Measurements from ENCODE around the gene NKAPD1. TPM values are rescaled to one million over a fixed set of nuclear protein-coding genes. Genes with fewer than 3 reads are reported as not detected.

The NKAPD1 gene
- total and polyA plus RNA-seq, 2 of the 13 experiments (the other 11 are each of a cell fraction or from before 2014, with no cell fraction given), result 11.2 to 22.5 TPM

- ChIA-PET CTCF (ENCODE audit: low intra/inter-chr PET ratio, low total read pairs) (no interaction called here), POLR2A (interaction anchor here (0.8 kb wide), 1 partner anchor 32 kb away, joined by 3 read pairs; no protein-coding TSS in a partner anchor)
- BruUV-seq (replicated peaks), result no TSS peak
- H3K4me3 ChIP-seq (replicated peaks in 1 of 3; ENCODE audit: insufficient read depth in 1 of 3, low read depth in 2 of 3, low read length in 3 of 3), result no peak overlapping the region
- no peaks in the 10 kb centered on the region for H3K27me3 ChIP-seq (ENCODE audit: control insufficient read depth in 1 of 2, insufficient read depth in 2 of 2, low read length in 2 of 2)
- TF ChIP-seq ZBTB20 (CRISPR knock-in tag; IDR thresholded peaks at IDR 0.05; ENCODE audit: borderline replicate concordance, low read depth) (no peak), SP140L (CRISPR knock-in tag; IDR thresholded peaks at IDR 0.05; ENCODE audit: borderline replicate concordance) (no peak), PHB2 (IDR thresholded peaks at IDR 0.05; ENCODE audit: partially characterized antibody) (no peak), YY1 (IDR thresholded peaks at IDR 0.05; ENCODE audit: insufficient read depth, insufficient replicate concordance, low read depth, low read length) (no peak), EEA1 (CRISPR knock-in tag; IDR thresholded peaks at IDR 0.05; ENCODE audit: borderline replicate concordance) (no peak), ZHX1 (CRISPR knock-in tag; IDR thresholded peaks at IDR 0.05; ENCODE audit: low read depth) (no peak), GZF1 (CRISPR knock-in tag; IDR thresholded peaks at IDR 0.05) (no peak), GRHL1 (CRISPR knock-in tag; conservative IDR thresholded peaks at IDR 0.05) (no peak), BRD4 (CRISPR knock-in tag; IDR thresholded peaks at IDR 0.05) (no peak), ZNF609 (CRISPR knock-in tag; IDR thresholded peaks at IDR 0.05; ENCODE audit: borderline replicate concordance) (no peak), KLF12 (CRISPR knock-in tag; IDR thresholded peaks at IDR 0.05; ENCODE audit: borderline replicate concordance) (no peak)
- H4K20me1 ChIP-seq (ENCODE audit: insufficient read depth, low read length), result no peaks in the 10 kb centered on the region
- intact Hi-C loops (cut with micrococcal nuclease; ENCODE audit: unreplicated experiment), result no loop called here
- H2AFZ ChIP-seq (ENCODE audit: low read length), result no peak overlapping the region
- no peak overlapping the region for H3K27ac ChIP-seq (ENCODE audit: extremely low read length, insufficient read depth, low read length)
- H3K4me1 ChIP-seq (ENCODE audit: insufficient read depth, low read length), result no peaks in the 10 kb centered on the region
- DNase-seq (ENCODE audit: low spot score), result no peak
- no peaks in the 10 kb centered on the region for H3K79me2 ChIP-seq (ENCODE audit: insufficient read depth, low read length)
- FAIRE-seq, result no peak
- WGBS (ENCODE audit: low lambda C conversion rate), result 86% methylated on average over 1 of the region's 1 CpG
- no peaks in the 10 kb centered on the region for H3K9me3 ChIP-seq (ENCODE audit: low read length)
- H3K9ac ChIP-seq (ENCODE audit: insufficient read depth, low read depth, low read length), result no peak overlapping the region
- in situ Hi-C loops (cut with HindIII; ENCODE audit: extremely low pct_ligation_motif_present, low pct_unique_long_range_greater_than_20kb), result no loop called here
- no peak overlapping the region for H3K4me2 ChIP-seq (ENCODE audit: low read depth, low read length)
- peaks cover 19 to 55% of the 10 kb centered on the region in 2 experiments for H3K36me3 ChIP-seq (replicated peaks in 1 of 2; ENCODE audit: control insufficient read depth in 1 of 2, insufficient read depth in 2 of 2, low read length in 2 of 2)
- ATAC-seq, result no peak
Observed at GRCh38 chr11:112058103-112058502, 16.0 kb upstream of the NKAPD1 start.
